ENCODE data around the gene BOD1L1.
A peak's percentile ranks its signal among the peaks of the same experiment; 100 is the strongest.

Gene BOD1L1

DNA sequence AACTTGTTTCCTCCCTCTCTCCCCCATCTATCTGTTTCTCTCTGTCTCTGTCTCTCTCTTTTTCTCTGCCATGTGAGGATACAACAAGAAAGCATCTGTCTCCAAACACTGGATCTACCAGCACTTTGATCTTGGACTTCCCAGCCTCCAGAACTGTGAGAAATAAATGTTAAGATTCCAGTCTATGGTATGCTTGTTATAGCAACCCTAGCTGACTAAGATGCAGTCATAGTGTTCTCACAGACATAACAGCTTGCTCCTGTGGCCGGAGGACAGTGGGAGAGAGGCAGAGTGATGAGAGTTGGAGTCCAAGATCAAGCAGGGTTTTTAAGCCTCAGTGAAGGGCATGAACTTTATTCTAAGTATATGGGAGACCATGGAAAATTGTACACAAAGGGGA is 74.4 kb downstream of the BOD1L1 start:
- TF ChIP-seq, protein P1, sequence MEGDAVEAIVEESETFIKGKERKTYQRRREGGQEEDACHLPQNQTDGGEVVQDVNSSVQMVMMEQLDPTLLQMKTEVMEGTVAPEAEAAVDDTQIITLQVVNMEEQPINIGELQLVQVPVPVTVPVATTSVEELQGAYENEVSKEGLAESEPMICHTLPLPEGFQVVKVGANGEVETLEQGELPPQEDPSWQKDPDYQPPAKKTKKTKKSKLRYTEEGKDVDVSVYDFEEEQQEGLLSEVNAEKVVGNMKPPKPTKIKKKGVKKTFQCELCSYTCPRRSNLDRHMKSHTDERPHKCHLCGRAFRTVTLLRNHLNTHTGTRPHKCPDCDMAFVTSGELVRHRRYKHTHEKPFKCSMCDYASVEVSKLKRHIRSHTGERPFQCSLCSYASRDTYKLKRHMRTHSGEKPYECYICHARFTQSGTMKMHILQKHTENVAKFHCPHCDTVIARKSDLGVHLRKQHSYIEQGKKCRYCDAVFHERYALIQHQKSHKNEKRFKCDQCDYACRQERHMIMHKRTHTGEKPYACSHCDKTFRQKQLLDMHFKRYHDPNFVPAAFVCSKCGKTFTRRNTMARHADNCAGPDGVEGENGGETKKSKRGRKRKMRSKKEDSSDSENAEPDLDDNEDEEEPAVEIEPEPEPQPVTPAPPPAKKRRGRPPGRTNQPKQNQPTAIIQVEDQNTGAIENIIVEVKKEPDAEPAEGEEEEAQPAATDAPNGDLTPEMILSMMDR (IDR thresholded peaks at IDR 0.05; ENCODE audit: low read depth, low read length, missing control alignments) = no peak
- in situ Hi-C loops (cut with HindIII; ENCODE audit: low pct_ligation_motif_present, low sequenced_read_pairs) = no loop called here
- Histone ChIP-seq H3K27ac (no peak overlapping the region), H3K36me3 (replicated peaks) (no peaks in the 10 kb centered on the region), H3K27me3 (replicated peaks) (peaks cover 16% of the 10 kb centered on the region), H3K4me3 (ENCODE audit: low read depth, low read length) (no peak overlapping the region)
- DNase-seq = no peak

DNA sequence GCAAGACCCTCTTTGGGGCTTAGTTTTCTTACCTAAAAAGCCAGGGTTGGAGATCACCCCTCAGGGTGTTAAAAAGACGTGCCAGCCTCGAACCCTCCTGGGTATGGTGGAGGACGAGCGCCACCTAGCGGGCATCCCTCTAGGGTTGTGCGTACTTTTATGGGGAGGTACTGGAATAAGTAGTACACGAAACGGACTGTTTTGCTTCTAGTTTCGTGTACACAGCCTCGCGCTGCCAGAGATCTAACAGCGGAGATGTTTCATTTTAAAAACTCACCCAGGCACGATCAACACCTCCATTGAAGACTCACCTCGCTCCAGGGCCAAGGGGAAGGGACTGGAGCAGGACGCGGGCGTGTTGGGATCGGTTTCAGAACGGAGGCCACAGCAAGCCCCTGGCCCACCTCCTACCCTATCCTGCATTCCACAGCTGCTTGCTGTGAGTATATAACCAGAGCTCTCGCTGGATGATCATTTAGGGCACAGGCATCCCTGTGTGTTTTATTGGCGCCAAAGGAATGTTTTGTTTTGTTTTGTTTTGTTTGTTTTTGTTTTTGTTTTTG is 78.5 kb downstream of the BOD1L1 start:
- in situ Hi-C loops (cut with HindIII; ENCODE audit: low pct_ligation_motif_present, low sequenced_read_pairs) = no loop called here
- peaks cover 43% of the 10 kb centered on the region for H3K27me3 ChIP-seq (replicated peaks)
- no peaks in the 10 kb centered on the region for H3K36me3 ChIP-seq (replicated peaks)
- peak; percentile 68 for DNase-seq
- TF ChIP-seq, protein P1 (IDR thresholded peaks at IDR 0.05; ENCODE audit: low read depth, low read length, missing control alignments) = peak; percentile 88
- peak overlapping the region; percentile 52 for H3K4me3 ChIP-seq (ENCODE audit: low read depth, low read length)
- no peak overlapping the region for H3K27ac ChIP-seq

DNA sequence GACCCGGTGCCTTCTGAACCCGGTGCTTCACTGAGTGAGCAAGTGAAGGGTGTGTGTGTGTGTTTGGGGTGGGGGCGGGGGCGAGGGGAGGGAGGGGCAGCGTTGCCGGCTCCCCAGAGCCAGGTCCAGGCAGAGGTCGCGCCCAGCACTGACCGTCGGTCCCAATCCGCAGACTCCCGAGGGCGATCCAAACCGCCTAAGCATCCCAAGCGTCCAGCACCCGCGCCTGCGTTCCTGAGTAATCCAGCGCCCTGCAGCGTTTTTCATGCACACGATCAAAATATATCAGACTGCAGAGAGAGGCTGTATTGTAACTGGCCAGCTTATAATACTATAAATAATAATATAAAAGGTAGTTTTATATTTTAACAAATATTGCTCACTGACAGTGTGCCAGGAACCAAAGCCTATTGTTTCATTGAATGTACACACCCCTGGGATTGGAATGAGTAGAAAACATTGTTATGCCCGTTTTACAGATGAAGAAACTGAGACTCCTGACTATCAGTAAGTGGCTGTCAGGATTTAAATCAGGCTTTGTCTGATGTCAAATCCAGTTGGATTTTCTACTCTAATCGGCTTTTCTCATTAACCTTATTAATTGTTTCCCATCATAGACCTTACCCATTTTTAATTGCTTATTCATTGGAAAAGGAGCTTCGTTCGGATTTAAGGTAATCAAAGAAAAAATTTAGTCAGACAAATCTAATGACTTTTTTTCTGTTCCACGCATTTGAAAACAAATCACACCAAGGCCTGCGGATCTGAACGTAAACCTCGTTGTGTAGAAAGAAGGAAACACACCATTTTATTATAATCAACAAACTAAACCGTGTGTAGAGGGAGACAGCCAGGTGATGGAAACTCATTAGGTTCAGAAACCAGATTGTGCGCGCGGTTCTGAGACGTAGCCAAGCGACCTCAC is 79.2 kb downstream of the BOD1L1 start:
- Histone ChIP-seq H3K27ac (no peak overlapping the region), H3K36me3 (replicated peaks) (no peaks in the 10 kb centered on the region), H3K4me3 (ENCODE audit: low read depth, low read length) (peak overlapping the region; percentile 5), H3K27me3 (replicated peaks) (peaks cover 50% of the 10 kb centered on the region)
- DNase-seq = no peak
- in situ Hi-C loops (cut with HindIII; ENCODE audit: low pct_ligation_motif_present, low sequenced_read_pairs) = no loop called here
- TF ChIP-seq, protein P1 (IDR thresholded peaks at IDR 0.05; ENCODE audit: low read depth, low read length, missing control alignments) = no peak

DNA sequence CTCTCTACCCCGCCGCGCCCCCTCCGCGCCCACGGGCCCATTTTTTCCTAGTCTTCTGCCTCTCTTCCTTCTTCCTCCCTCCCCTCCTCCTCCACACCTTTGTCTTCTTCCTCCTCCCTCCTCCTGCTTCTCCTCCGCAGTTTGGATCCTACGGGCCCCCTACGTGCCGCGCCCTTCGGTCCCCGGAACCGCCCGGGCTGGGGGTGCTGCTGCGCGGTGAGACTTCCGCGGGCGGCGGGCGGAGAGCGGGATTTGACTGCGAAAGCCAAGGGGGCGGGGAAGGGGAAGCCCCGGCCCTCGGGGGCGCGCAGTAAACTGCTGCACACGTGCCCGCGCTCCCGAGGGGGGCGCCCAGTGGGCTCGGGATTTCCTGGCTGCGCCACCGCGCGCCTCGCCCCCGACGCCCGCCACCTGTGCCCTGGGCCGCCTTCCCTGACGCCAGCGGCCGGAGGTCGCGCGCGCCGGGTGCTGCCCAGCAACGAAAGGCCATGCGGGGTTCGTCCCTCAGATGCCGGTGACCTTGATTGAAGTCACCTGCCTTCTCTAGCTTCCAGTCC is 80.0 kb downstream of the BOD1L1 start:
- in situ Hi-C loops (cut with HindIII; ENCODE audit: low pct_ligation_motif_present, low sequenced_read_pairs) = no loop called here
- no peak for DNase-seq
- H3K36me3 ChIP-seq (replicated peaks) = no peaks in the 10 kb centered on the region
- peaks cover 58% of the 10 kb centered on the region for H3K27me3 ChIP-seq (replicated peaks)
- TF ChIP-seq, protein P1 (IDR thresholded peaks at IDR 0.05; ENCODE audit: low read depth, low read length, missing control alignments) = no peak
- no peak overlapping the region for H3K27ac ChIP-seq
- peak overlapping the region; percentile 36 for H3K4me3 ChIP-seq (ENCODE audit: low read depth, low read length)

DNA sequence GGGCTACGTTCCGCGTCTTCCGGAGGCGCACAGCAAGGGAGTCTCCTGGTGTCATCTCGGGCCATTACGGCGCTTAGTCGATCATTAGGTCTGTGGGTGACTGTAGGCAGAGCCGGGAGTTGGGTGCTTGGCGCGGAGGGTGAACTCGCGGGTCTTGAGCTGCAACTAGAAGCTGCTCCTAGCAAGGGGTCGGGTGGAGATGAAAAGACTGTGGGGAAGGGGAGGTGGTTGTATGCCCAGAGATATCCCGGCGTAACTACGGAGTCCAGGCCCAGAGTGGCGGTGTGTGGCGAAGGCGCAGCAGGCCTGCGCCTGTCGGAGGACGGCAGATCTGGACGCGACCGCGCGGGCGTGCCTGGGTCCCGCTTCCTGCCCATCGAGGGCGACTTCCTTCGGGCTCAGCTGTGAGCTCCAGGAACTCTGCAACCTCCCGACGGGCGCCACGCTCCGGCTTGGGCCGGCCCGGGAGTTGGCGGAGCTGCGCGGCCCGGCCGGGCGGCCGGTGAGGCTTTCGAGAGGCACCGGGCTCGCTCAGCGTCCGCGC is 80.5 kb downstream of the BOD1L1 start:
- TF ChIP-seq, protein P1 (IDR thresholded peaks at IDR 0.05; ENCODE audit: low read depth, low read length, missing control alignments) = no peak
- Histone ChIP-seq H3K36me3 (replicated peaks) (no peaks in the 10 kb centered on the region), H3K27me3 (replicated peaks) (peaks cover 63% of the 10 kb centered on the region), H3K27ac (no peak overlapping the region), H3K4me3 (ENCODE audit: low read depth, low read length) (peak overlapping the region; percentile 17)
- in situ Hi-C loops (cut with HindIII; ENCODE audit: low pct_ligation_motif_present, low sequenced_read_pairs) = no loop called here
- DNase-seq = no peak
